Hematopoietic multipotent progenitor cell treated with erythropoietin and hydrocortisone succinate and interleukin-3 and kit ligand, for 17 days (in vitro differentiated cells): Measurements from ENCODE around the gene ARHGAP35.
A peak's percentile ranks its signal among the peaks of the same experiment; 100 is the strongest.
"Not testable (repeated sequence)": the region's sequence is repeated elsewhere in the genome, so short reads cannot be mapped to it uniquely, and the experiment has no call there.

Source experiments
- DNase-seq: peaks from one replicate; pipeline ENCODE4 v3.0.0-alpha.2; 2015; ENCODE audit warnings: low spot score

Gene ARHGAP35

GRCh38 chr19:46844067-46844489 lies 16.7 kb upstream of the ARHGAP35 start:
- peak; percentile 71 for DNase-seq

GRCh38 chr19:46845959-46846459 lies 14.8 kb upstream of the ARHGAP35 start:
- DNase-seq: peak; percentile 74

GRCh38 chr19:46847528-46847927 lies 13.3 kb upstream of the ARHGAP35 start:
- no peak for DNase-seq

- DNase-seq: no peak
Observed at GRCh38 chr19:46848389-46848788, 12.4 kb upstream of the ARHGAP35 start.

- no peak for DNase-seq
Observed at GRCh38 chr19:46849610-46850009, 11.2 kb upstream of the ARHGAP35 start.

GRCh38 chr19:46850228-46851203 lies 10.3 kb upstream of the ARHGAP35 start, which contains the start of gene AP2S1:
AP2S1 (minus strand) TSS chr19:46850846; CDS start chr19:46850766, 80 bp downstream.
- DNase-seq: peak; percentile 96

- DNase-seq: no peak
Observed at GRCh38 chr19:46852830-46853229, 8.0 kb upstream of the ARHGAP35 start.

- not testable (repeated sequence) for DNase-seq
Observed at GRCh38 chr19:46854698-46855097, 6.1 kb upstream of the ARHGAP35 start.

- peak; percentile 86 for DNase-seq
Observed at GRCh38 chr19:46856062-46857022, 4.5 kb upstream of the ARHGAP35 start.

- DNase-seq: no peak
Observed at GRCh38 chr19:46859637-46860124, 1.1 kb upstream of the ARHGAP35 start.

GRCh38 chr19:46860125-46860845 lies 512 bp upstream of the ARHGAP35 start:
- DNase-seq: peak; percentile 95

GRCh38 chr19:46861691-46862502 lies 1.1 kb downstream of the ARHGAP35 start:
- peak; percentile 40 for DNase-seq

- no peak for DNase-seq
Observed at GRCh38 chr19:46862503-46862834, 1.7 kb downstream of the ARHGAP35 start.

GRCh38 chr19:46862974-46863632 lies 2.3 kb downstream of the ARHGAP35 start:
- no peak for DNase-seq

- no peak for DNase-seq
Observed at GRCh38 chr19:46863818-46864629, 3.2 kb downstream of the ARHGAP35 start.

- DNase-seq: peak; percentile 82
Observed at GRCh38 chr19:46866407-46867136, 5.8 kb downstream of the ARHGAP35 start.

GRCh38 chr19:46867170-46867569 lies 6.4 kb downstream of the ARHGAP35 start:
- no peak for DNase-seq

GRCh38 chr19:46868025-46868802 lies 7.4 kb downstream of the ARHGAP35 start:
- DNase-seq: no peak
